HFF-Myc (cell line): ENCODE measurements around the gene SRXN1.

Experiments used
- DNase-seq: peaks from one replicate; pipeline ENCODE4 v3.0.0-alpha.2; 2011; ENCODE audit warnings: low read depth; ENCODE audit errors: extremely low read depth
- H3K4me3 ChIP-seq: replicated peaks from 2 replicates; pipeline ENCODE4 v1.5.1; 2011; ENCODE audit warnings: low read depth, mild to moderate bottlenecking, control low read depth, low read length
- TF ChIP-seq, protein P1 (sequence below): IDR thresholded peaks from 2 replicates; pipeline ENCODE4 v1.5.1; 2012; ENCODE audit warnings: mild to moderate bottlenecking, low read depth, low read length, control low read depth; ENCODE audit errors: missing control alignments

SRXN1 gene

DNA sequence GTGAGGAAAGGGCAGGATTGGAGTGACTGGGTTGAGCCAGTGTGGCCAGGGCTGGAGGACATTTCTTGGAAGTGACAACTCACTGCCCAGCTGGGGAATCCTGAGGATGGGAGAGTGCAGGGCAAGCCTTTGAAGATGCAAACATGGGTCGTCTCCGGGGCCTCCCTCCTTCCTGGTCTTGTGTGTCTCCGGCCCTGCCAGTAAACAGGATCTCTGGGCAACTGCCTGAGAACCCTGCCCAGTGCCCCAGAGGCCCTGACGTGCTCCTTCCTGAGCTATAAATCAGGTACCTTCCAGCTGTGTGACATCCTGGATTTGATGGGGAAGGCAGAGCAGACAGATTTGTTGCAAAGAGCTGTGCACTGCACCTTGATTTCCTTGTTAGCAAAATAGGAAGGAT, 30.0 kb downstream of the SRXN1 start:
- TF ChIP-seq, protein P1, sequence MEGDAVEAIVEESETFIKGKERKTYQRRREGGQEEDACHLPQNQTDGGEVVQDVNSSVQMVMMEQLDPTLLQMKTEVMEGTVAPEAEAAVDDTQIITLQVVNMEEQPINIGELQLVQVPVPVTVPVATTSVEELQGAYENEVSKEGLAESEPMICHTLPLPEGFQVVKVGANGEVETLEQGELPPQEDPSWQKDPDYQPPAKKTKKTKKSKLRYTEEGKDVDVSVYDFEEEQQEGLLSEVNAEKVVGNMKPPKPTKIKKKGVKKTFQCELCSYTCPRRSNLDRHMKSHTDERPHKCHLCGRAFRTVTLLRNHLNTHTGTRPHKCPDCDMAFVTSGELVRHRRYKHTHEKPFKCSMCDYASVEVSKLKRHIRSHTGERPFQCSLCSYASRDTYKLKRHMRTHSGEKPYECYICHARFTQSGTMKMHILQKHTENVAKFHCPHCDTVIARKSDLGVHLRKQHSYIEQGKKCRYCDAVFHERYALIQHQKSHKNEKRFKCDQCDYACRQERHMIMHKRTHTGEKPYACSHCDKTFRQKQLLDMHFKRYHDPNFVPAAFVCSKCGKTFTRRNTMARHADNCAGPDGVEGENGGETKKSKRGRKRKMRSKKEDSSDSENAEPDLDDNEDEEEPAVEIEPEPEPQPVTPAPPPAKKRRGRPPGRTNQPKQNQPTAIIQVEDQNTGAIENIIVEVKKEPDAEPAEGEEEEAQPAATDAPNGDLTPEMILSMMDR: no peak

DNA sequence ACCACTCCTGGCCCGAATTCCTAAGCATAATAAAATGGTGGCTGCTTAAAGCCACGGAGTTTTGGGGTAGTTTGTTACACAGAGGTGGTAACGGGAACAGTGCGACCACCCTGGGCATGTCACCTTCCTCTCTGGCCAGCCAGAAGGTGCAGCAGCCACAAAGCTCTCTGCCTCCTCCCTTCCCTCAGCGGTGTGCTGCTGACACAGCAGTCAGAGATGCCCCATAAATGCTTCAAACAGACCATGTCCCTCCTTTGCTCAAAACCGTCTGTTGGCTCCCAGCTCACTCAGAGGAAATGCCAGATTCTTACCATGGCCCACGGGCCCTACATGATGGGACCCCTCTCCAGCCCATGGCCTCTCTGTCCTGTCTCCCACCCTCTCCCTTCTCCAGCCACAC, 30.8 kb downstream of the SRXN1 start:
- H3K4me3 ChIP-seq: no peak overlapping the region
- no peak for DNase-seq
- TF ChIP-seq, protein P1: no peak

More for the DNA sequence above, 30.0 kb downstream of the SRXN1 start:
- no peak for DNase-seq
- no peak overlapping the region for H3K4me3 ChIP-seq

DNA sequence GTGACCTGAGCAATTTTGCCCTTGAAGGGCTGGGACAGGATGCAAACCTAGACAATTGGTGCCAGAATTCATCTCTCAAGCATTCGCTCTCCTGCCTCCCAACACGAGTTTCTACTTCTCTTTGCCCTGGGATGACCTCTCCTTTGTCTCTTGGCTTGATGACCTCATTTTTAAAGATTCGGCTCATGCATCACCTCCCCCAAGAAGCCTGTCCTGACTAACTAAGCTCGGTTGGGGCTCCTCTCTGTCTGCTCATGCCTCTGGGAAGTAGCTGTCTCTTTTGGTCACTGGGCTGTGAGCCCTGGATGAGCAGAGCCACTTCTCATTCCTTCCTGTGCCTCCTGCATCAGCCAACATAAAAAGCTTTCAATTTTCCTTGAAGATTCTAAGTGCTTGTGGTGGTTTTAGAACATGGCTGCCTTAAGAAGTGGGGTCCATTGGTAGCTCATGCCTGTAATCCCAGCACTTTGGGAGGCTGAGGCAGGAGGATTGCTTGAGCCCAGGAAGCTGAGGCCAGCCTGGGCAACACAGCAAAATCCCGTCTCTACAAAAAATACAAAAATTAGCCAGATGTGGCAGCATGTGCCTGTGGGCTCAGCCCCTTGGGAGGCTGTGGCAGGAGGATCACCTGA, 31.8 kb downstream of the SRXN1 start:
- DNase-seq: no peak
- TF ChIP-seq, protein P1: no peak
- no peak overlapping the region for H3K4me3 ChIP-seq

DNA sequence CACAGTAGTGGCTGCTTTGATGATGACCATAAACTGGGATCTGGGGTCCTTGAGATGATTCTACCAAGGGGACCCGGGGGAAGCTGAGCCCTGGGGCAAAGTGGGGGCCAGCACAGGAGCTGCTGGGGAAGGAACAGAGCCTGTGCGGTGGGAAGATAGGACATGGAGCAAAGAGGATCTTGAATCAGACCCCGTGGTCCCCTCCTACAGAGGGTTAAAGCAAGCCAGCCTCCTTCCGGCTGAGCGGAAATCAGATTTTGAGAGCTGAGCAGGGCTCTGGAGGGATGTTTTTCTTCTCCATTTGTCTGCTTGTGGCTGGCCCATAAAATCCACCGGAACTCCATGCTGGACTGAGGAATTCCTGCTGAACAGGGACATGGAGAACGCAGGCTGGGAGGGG, 32.8 kb downstream of the SRXN1 start:
- H3K4me3 ChIP-seq: no peak overlapping the region
- TF ChIP-seq, protein P1: no peak
- DNase-seq: no peak

DNA sequence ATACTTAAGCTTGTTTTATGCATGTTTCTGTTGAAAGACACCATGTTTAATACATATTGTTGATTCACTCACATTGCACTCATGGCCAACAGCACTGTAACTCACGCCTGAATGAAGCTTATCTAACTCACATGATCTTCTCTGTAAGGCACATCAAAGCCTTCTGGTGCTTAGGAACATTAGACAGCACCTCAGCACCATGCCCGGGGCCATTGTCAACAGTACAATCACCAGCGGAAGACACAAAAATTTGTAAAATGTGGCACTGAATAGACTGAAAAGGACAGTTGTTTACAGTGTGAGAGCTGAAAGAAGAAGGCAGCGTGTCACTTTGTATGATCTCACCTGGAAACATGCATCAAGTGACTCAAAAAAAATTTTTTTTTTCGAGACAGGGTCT, 34.0 kb downstream of the SRXN1 start:
- H3K4me3 ChIP-seq: no peak overlapping the region
- TF ChIP-seq, protein P1: no peak
- no peak for DNase-seq

DNA sequence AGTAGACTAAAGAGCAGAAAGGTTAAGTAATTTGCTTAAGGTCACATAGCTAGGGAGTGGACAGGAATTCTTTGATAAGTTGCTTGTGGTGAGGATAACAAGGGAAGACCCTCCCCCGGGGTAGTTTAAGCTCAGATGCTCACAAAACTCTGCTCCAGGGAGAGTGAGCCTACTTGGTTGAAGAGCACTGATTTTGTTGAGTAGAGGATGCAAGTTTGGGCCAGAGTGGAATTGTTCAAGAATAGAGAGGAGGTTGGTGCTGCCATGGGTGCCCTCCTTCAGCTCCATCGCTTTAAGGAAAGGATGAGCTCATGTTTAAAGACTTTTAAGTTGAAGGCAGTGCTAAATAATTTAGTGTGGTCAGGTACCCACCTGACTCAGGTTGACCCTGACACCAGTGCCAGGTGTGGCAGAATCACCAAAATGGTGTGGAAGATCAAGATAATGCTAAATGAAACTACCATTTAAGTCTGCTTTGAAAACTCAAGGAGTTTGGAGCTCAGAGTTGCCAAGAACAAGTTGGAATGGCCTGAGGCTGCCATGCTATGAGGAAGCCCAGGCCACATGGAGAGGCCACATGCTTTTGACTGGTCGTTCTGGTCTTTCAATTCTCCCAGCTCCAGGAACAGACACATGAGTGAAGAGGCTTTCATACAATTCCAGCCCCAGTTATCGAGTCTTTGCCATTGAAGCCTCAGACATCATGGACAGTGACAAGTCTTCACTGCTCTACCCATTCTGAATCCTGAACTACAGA, 34.9 kb downstream of the SRXN1 start:
- DNase-seq: no peak
- TF ChIP-seq, protein P1: no peak
- H3K4me3 ChIP-seq: no peak overlapping the region
